GM23338 (cell line): Measurements from ENCODE around the gene CLEC17A. TPM values are rescaled to one million over a fixed set of nuclear protein-coding genes. Genes with fewer than 3 reads are reported as not detected.

ENCODE experiments used
- ATAC-seq: fragments of 200-7000 bp; cut with Tn5 transposase; 3 replicates; pipeline ENCODE4 v1.9.1; 2020
- DNase-seq: peaks from one replicate; pipeline ENCODE4 v3.0.0-alpha.2; 2015; ENCODE audit warnings: low spot score
- H2AFZ ChIP-seq: fragments of 200-600 bp; sonication (generic); 2 replicates; pipeline ENCODE4 v1.8.0; 2016; ENCODE audit warnings: antibody characterized with exemption, mild to moderate bottlenecking, moderate library complexity
- H3F3A ChIP-seq: fragments of 200-600 bp; sonication (generic); replicated peaks from 2 replicates; pipeline ENCODE4 v1.8.0; 2017; ENCODE audit warnings: antibody characterized with exemption, mixed run types, low read depth
- H3K27ac ChIP-seq: fragments of 200-600 bp; sonication (generic); 2 replicates; pipeline ENCODE4 v1.6.1; 2016; ENCODE audit warnings: low read depth
- H3K27me3 ChIP-seq: fragments of 200-600 bp; sonication (generic); 2 replicates; pipeline ENCODE4 v1.8.0; 2016; ENCODE audit warnings: mild to moderate bottlenecking, mixed run types, moderate library complexity; ENCODE audit not compliant: insufficient read depth
- H3K36me3 ChIP-seq: fragments of 200-600 bp; sonication (generic); 2 replicates; pipeline ENCODE4 v1.8.0; 2016; ENCODE audit warnings: mild to moderate bottlenecking; ENCODE audit not compliant: insufficient read depth
- H3K4me1 ChIP-seq: fragments of 200-600 bp; sonication (generic); 2 replicates; pipeline ENCODE4 v1.8.0; 2016; ENCODE audit warnings: mild to moderate bottlenecking, moderate library complexity; ENCODE audit not compliant: insufficient read depth
- H3K4me2 ChIP-seq: fragments of 200-600 bp; sonication (generic); 2 replicates; pipeline ENCODE4 v1.7.1; 2017; ENCODE audit warnings: mixed run types
- H3K4me3 ChIP-seq: fragments of 200-600 bp; sonication (generic); 2 replicates; pipeline ENCODE4 v1.6.1; 2016; ENCODE audit warnings: mixed run types
- H3K79me2 ChIP-seq: fragments of 200-600 bp; sonication (generic); replicated peaks from 2 replicates; pipeline ENCODE4 v1.8.0; 2017; ENCODE audit warnings: mild to moderate bottlenecking; ENCODE audit not compliant: insufficient read depth
- H3K9me2 ChIP-seq: fragments of 200-600 bp; sonication (generic); 2 replicates; pipeline ENCODE4 v1.8.0; 2017; ENCODE audit not compliant: insufficient read depth
- H4K20me1 ChIP-seq: fragments of 200-600 bp; sonication (generic); replicated peaks from 2 replicates; pipeline ENCODE4 v1.8.0; 2017; ENCODE audit warnings: mild to moderate bottlenecking; ENCODE audit not compliant: insufficient read depth
- H3K27ac Mint-ChIP-seq: 2 replicates; pipeline ENCODE4 v1.8.0; 2020; ENCODE audit warnings: inconsistent platforms, mild to moderate bottlenecking, moderate library complexity, mixed read lengths
- H3K27me3 Mint-ChIP-seq: 3 replicates; pipeline ENCODE4 v1.8.0; 2022; ENCODE audit warnings: low read depth, mild to moderate bottlenecking, moderate library complexity, mixed read lengths, inconsistent platforms; ENCODE audit not compliant: insufficient read depth, poor library complexity
- H3K36me3 Mint-ChIP-seq: 3 replicates; pipeline ENCODE4 v1.8.0; 2021; ENCODE audit warnings: low read depth, mild to moderate bottlenecking, inconsistent platforms, moderate library complexity, mixed read lengths
- H3K4me1 Mint-ChIP-seq: 3 replicates; pipeline ENCODE4 v1.8.0; 2020; ENCODE audit warnings: mild to moderate bottlenecking, inconsistent platforms, mixed read lengths
- H3K4me3 Mint-ChIP-seq: 3 replicates; pipeline ENCODE4 v1.8.0; 2021; ENCODE audit warnings: moderate library complexity, mild to moderate bottlenecking, inconsistent platforms, mixed read lengths
- H3K9me3 Mint-ChIP-seq: 3 replicates; pipeline ENCODE4 v1.8.0; 2020; ENCODE audit warnings: moderate library complexity, mild to moderate bottlenecking, inconsistent platforms, mixed read lengths
- CREB1 ChIP-seq: fragments of 250-450 bp; sonication (Bioruptor Pico); IDR thresholded peaks from 2 replicates; pipeline ENCODE4 v1.5.0; 2020; ENCODE audit warnings: low read depth, mild to moderate bottlenecking, moderate library complexity
- EZH2 ChIP-seq: fragments of 200-600 bp; sonication (generic); IDR thresholded peaks from one replicate; pipeline ENCODE4 v1.8.0; 2017; ENCODE audit warnings: antibody characterized with exemption, mild to moderate bottlenecking, low read depth; ENCODE audit not compliant: unreplicated experiment
- EZH2phosphoT487 ChIP-seq: fragments of 200-600 bp; sonication (generic); IDR thresholded peaks from one replicate; pipeline ENCODE4 v1.8.1; 2018; ENCODE audit warnings: antibody characterized with exemption; ENCODE audit not compliant: unreplicated experiment
- JUNB ChIP-seq: IDR thresholded peaks from one replicate; pipeline ENCODE4 v1.6.1; 2016; ENCODE audit warnings: antibody characterized with exemption; ENCODE audit not compliant: unreplicated experiment
- NANOG ChIP-seq: IDR thresholded peaks from 2 replicates; pipeline ENCODE4 v1.6.1; 2016; ENCODE audit warnings: antibody characterized with exemption, borderline replicate concordance
- POLR2AphosphoS5 ChIP-seq: IDR thresholded peaks from 2 replicates; pipeline ENCODE4 v1.6.1; 2016; ENCODE audit warnings: antibody characterized with exemption, low read depth
- STAT1 ChIP-seq: IDR thresholded peaks from one replicate; pipeline ENCODE4 v1.6.1; 2016; ENCODE audit warnings: antibody characterized with exemption; ENCODE audit not compliant: unreplicated experiment
- ZNF114 ChIP-seq: fragments of 250-450 bp; sonication (Bioruptor Pico); IDR thresholded peaks from 2 replicates; pipeline ENCODE4 v1.5.0; 2020; ENCODE audit warnings: mild to moderate bottlenecking, moderate library complexity
- ZNF331 ChIP-seq: fragments of 250-450 bp; sonication (Bioruptor Pico); IDR thresholded peaks from 2 replicates; pipeline ENCODE4 v1.5.0; 2020; ENCODE audit warnings: low read depth, mild to moderate bottlenecking, moderate library complexity
- ZNF462 ChIP-seq: fragments of 250-450 bp; sonication (Bioruptor Pico); IDR thresholded peaks from 2 replicates; pipeline ENCODE4 v1.5.0; 2020; ENCODE audit warnings: mild to moderate bottlenecking, moderate library complexity
- polyA plus RNA-seq: library from polyadenylated mRNA; unstranded; fragments of >200 nt; fragmentation: Nextera tagmentation; extraction: Ambion mirVana; gene quantifications from 2 replicates; pipeline ENCODE4 v1.2.1, GENCODE V29; 2016
- total RNA-seq: library from RNA; depleted of rRNA; stranded (reverse); fragments of >200 nt; shearing (Covaris generic); gene quantifications from 2 replicates; pipeline ENCODE4 v1.2.3, GENCODE V29; 2014
- TF ChIP-seq, protein P1 (sequence below): IDR thresholded peaks from 2 replicates; pipeline ENCODE4 v1.6.1; 2016; ENCODE audit warnings: antibody characterized with exemption
- TF ChIP-seq, protein P2 (sequence below), 2 experiments: fragments of 200-600 bp in 1 of 2; sonication (generic) in 1 of 2; conservative IDR thresholded peaks; 2 replicates each; pipeline versions ENCODE4 v1.5.1 to v1.6.1; 2016 to 2017; ENCODE audit warnings: antibody characterized with exemption in 2 of 2, low read depth in 2 of 2, mild to moderate bottlenecking in 2 of 2, moderate library complexity in 1 of 2
- TF ChIP-seq, protein P3 (sequence below): IDR thresholded peaks from one replicate; pipeline ENCODE4 v1.6.1; 2018; ENCODE audit warnings: antibody characterized with exemption; ENCODE audit not compliant: unreplicated experiment

Gene CLEC17A
- total and polyA plus RNA-seq, 2 experiments from 2014 or later = 0.17 TPM; not detected in 1

GRCh38 chr19:14661372-14661924, 78.6 kb downstream of the CLEC17A start:
- Histone ChIP-seq H3K4me3 (no peak overlapping the region), H3K79me2 (no peaks in the 10 kb centered on the region), H2AFZ (peak overlapping the region; percentile 72; the same call in 1 of the 2 replicates), H3K36me3 (no peaks in the 10 kb centered on the region), H3K27ac (no peak overlapping the region), H3K27me3 (no peaks in the 10 kb centered on the region), H3K4me2 (no peak overlapping the region), H4K20me1 (no peaks in the 10 kb centered on the region), H3K4me1 (no peaks in the 10 kb centered on the region), H3K9me2 (no peaks in the 10 kb centered on the region), H3F3A (no peaks in the 10 kb centered on the region)
- no peaks in the 10 kb centered on the region for H3K4me1 Mint-ChIP-seq
- no peaks in the 10 kb centered on the region for H3K27me3 Mint-ChIP-seq
- peak; percentile 11 for DNase-seq
- peaks cover 3% of the 10 kb centered on the region for H3K36me3 Mint-ChIP-seq
- H3K27ac Mint-ChIP-seq = no peak overlapping the region
- peaks cover 81% of the 10 kb centered on the region for H3K9me3 Mint-ChIP-seq
- H3K4me3 Mint-ChIP-seq = no peak overlapping the region
- TF ChIP-seq, protein P1, sequence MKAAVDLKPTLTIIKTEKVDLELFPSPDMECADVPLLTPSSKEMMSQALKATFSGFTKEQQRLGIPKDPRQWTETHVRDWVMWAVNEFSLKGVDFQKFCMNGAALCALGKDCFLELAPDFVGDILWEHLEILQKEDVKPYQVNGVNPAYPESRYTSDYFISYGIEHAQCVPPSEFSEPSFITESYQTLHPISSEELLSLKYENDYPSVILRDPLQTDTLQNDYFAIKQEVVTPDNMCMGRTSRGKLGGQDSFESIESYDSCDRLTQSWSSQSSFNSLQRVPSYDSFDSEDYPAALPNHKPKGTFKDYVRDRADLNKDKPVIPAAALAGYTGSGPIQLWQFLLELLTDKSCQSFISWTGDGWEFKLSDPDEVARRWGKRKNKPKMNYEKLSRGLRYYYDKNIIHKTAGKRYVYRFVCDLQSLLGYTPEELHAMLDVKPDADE = no peak
- TF ChIP-seq ZNF462 (CRISPR knock-in tag) (no peak), EZH2phosphoT487 (no peak), NANOG (no peak), STAT1 (no peak), ZNF114 (CRISPR knock-in tag) (no peak), POLR2AphosphoS5 (no peak), JUNB (no peak), ZNF331 (CRISPR knock-in tag) (no peak), EZH2 (no peak), CREB1 (CRISPR knock-in tag) (no peak)
- TF ChIP-seq, protein P2, sequence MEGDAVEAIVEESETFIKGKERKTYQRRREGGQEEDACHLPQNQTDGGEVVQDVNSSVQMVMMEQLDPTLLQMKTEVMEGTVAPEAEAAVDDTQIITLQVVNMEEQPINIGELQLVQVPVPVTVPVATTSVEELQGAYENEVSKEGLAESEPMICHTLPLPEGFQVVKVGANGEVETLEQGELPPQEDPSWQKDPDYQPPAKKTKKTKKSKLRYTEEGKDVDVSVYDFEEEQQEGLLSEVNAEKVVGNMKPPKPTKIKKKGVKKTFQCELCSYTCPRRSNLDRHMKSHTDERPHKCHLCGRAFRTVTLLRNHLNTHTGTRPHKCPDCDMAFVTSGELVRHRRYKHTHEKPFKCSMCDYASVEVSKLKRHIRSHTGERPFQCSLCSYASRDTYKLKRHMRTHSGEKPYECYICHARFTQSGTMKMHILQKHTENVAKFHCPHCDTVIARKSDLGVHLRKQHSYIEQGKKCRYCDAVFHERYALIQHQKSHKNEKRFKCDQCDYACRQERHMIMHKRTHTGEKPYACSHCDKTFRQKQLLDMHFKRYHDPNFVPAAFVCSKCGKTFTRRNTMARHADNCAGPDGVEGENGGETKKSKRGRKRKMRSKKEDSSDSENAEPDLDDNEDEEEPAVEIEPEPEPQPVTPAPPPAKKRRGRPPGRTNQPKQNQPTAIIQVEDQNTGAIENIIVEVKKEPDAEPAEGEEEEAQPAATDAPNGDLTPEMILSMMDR (conservative IDR thresholded peaks at IDR 0.05; ENCODE audit: low read depth in 2 of 2) = no peak
- TF ChIP-seq, protein P3, sequence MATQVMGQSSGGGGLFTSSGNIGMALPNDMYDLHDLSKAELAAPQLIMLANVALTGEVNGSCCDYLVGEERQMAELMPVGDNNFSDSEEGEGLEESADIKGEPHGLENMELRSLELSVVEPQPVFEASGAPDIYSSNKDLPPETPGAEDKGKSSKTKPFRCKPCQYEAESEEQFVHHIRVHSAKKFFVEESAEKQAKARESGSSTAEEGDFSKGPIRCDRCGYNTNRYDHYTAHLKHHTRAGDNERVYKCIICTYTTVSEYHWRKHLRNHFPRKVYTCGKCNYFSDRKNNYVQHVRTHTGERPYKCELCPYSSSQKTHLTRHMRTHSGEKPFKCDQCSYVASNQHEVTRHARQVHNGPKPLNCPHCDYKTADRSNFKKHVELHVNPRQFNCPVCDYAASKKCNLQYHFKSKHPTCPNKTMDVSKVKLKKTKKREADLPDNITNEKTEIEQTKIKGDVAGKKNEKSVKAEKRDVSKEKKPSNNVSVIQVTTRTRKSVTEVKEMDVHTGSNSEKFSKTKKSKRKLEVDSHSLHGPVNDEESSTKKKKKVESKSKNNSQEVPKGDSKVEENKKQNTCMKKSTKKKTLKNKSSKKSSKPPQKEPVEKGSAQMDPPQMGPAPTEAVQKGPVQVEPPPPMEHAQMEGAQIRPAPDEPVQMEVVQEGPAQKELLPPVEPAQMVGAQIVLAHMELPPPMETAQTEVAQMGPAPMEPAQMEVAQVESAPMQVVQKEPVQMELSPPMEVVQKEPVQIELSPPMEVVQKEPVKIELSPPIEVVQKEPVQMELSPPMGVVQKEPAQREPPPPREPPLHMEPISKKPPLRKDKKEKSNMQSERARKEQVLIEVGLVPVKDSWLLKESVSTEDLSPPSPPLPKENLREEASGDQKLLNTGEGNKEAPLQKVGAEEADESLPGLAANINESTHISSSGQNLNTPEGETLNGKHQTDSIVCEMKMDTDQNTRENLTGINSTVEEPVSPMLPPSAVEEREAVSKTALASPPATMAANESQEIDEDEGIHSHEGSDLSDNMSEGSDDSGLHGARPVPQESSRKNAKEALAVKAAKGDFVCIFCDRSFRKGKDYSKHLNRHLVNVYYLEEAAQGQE = no peak
- ATAC-seq = no peak
